Measurements from ENCODE around the gene RPP40. TPM values are rescaled to one million over a fixed set of nuclear protein-coding genes. Genes with fewer than 3 reads are reported as not detected.

RPP40 gene
- total and polyA plus RNA-seq, 9 of the 15 experiments (the other 6 are each of a cell fraction or from before 2014, with no cell fraction given) = 22.6 to 114 (median 39.0) TPM

DNA sequence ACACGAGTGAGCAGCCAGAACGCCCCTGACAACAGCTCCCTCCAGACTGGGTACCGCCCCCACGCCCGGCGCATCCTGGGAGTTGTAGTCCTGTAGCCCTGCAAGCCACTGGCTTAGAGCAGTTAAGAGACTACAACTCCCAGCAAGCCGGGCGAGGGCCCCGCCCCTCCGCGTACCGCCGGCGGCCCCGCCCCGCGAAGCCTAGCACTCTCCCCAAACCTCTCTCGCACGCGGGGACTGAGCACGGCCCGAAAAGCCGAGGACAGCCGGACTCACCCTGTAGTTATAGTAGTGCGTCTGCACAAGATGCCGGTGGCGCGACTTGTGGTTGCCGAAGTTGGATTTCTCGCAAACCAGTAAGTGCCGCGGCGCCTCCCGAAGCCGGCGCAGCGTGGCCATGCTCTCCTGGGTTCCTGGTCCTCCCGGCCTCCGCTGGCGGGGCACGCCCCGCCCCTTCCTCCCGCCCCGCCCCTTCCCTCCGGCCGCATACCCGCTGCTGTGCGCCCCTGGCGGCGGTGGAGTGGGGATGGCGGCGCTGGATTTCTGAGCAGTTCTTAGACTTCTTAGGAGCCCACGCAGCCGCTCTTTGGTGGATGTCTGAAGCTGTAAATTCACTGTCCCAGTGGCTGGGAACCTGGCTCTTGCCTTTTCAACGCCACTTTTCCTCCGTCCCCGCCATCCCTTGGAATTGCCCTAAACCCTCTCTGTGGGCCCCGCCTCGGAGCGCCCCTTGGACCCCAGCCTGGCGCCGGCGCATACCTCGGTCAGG, at the start of gene RPP40 (continued):
- TF ChIP-seq, protein P1, sequence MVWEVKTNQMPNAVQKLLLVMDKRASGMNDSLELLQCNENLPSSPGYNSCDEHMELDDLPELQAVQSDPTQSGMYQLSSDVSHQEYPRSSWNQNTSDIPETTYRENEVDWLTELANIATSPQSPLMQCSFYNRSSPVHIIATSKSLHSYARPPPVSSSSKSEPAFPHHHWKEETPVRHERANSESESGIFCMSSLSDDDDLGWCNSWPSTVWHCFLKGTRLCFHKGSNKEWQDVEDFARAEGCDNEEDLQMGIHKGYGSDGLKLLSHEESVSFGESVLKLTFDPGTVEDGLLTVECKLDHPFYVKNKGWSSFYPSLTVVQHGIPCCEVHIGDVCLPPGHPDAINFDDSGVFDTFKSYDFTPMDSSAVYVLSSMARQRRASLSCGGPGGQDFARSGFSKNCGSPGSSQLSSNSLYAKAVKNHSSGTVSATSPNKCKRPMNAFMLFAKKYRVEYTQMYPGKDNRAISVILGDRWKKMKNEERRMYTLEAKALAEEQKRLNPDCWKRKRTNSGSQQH (CRISPR knock-in tag; IDR thresholded peaks at IDR 0.05) = peak; percentile 54; the same call in 1 of the 2 replicates
- TF ChIP-seq, protein P2, sequence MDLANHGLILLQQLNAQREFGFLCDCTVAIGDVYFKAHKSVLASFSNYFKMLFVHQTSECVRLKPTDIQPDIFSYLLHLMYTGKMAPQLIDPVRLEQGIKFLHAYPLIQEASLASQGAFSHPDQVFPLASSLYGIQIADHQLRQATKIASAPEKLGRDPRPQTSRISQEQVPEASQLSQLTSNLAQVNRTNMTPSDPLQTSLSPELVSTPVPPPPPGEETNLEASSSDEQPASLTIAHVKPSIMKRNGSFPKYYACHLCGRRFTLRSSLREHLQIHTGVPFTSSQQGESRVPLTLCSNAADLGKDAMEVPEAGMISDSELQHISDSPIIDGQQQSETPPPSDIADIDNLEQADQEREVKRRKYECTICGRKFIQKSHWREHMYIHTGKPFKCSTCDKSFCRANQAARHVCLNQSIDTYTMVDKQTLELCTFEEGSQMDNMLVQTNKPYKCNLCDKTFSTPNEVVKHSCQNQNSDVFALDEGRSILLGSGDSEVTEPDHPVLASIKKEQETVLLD (IDR thresholded peaks at IDR 0.05) = no peak
- TF ChIP-seq CREB1 (IDR thresholded peaks at IDR 0.05) = peak; percentile 80
- peak; percentile 78 for TF ChIP-seq CREB1 (CRISPR knock-in tag; IDR thresholded peaks at IDR 0.05)
- TF ChIP-seq KLF13 (tag; IDR thresholded peaks at IDR 0.05; ENCODE audit: borderline replicate concordance, low read depth) = peak; percentile 85
- 0 out of 2 replicates have a peak, but pooled peaks have one; percentile 27 for TF ChIP-seq SOX6 (IDR thresholded peaks at IDR 0.05)
- TF ChIP-seq ETV1 (tag; conservative IDR thresholded peaks at IDR 0.05; ENCODE audit: low read depth) = 0 out of 2 replicates have a peak, but pooled peaks have one; percentile 3
- TF ChIP-seq, protein P3, sequence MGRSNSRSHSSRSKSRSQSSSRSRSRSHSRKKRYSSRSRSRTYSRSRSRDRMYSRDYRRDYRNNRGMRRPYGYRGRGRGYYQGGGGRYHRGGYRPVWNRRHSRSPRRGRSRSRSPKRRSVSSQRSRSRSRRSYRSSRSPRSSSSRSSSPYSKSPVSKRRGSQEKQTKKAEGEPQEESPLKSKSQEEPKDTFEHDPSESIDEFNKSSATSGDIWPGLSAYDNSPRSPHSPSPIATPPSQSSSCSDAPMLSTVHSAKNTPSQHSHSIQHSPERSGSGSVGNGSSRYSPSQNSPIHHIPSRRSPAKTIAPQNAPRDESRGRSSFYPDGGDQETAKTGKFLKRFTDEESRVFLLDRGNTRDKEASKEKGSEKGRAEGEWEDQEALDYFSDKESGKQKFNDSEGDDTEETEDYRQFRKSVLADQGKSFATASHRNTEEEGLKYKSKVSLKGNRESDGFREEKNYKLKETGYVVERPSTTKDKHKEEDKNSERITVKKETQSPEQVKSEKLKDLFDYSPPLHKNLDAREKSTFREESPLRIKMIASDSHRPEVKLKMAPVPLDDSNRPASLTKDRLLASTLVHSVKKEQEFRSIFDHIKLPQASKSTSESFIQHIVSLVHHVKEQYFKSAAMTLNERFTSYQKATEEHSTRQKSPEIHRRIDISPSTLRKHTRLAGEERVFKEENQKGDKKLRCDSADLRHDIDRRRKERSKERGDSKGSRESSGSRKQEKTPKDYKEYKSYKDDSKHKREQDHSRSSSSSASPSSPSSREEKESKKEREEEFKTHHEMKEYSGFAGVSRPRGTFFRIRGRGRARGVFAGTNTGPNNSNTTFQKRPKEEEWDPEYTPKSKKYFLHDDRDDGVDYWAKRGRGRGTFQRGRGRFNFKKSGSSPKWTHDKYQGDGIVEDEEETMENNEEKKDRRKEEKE (IDR thresholded peaks at IDR 0.05; ENCODE audit: borderline replicate concordance in 1 of 2, control insufficient read depth in 1 of 2, low read depth in 2 of 2, low read length in 1 of 2) = 0 out of 4 replicates have a peak, but pooled peaks of 1 of the 2 experiments have one; percentile 59
- no peak for TF ChIP-seq ZNF384 (IDR thresholded peaks at IDR 0.05; ENCODE audit: low read depth, low read length)
- no peak for TF ChIP-seq POLR3G (IDR thresholded peaks at IDR 0.05; ENCODE audit: extremely low read depth, insufficient read length, insufficient replicate concordance)
- TF ChIP-seq MEF2D (tag; conservative IDR thresholded peaks at IDR 0.05; ENCODE audit: low read depth) = peak; percentile 50; the same call in 1 of the 2 replicates
- peak; percentile 16; the same call in 1 of the 2 replicates for TF ChIP-seq JUND (IDR thresholded peaks at IDR 0.05; ENCODE audit: borderline replicate concordance, low read depth, low read length)
- peak; percentile 8; the same call in 1 of the 3 replicates for TF ChIP-seq JUND (tag; IDR thresholded peaks at IDR 0.05; ENCODE audit: borderline replicate concordance, low read depth, low read length)
- TF ChIP-seq, protein P4, sequence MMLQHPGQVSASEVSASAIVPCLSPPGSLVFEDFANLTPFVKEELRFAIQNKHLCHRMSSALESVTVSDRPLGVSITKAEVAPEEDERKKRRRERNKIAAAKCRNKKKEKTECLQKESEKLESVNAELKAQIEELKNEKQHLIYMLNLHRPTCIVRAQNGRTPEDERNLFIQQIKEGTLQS (IDR thresholded peaks at IDR 0.05) = no peak
- TF ChIP-seq, protein P4 (CRISPR knock-in tag; conservative IDR thresholded peaks at IDR 0.05) = peak; percentile 49; the same call in 1 of the 2 replicates
- TF ChIP-seq NFRKB (IDR thresholded peaks at IDR 0.05; ENCODE audit: low read depth) = peak; percentile 85
- no peak for TF ChIP-seq TGIF2 (CRISPR knock-in tag; IDR thresholded peaks at IDR 0.05)
- TF ChIP-seq SAFB (IDR thresholded peaks at IDR 0.05; ENCODE audit: borderline replicate concordance, low read depth, low read length) = no peak
- TF ChIP-seq TCF3 (CRISPR knock-in tag; IDR thresholded peaks at IDR 0.05) = peak; percentile 27; the same call in 1 of the 2 replicates
- TF ChIP-seq NFYB (IDR thresholded peaks at IDR 0.05; ENCODE audit: extremely low read depth, insufficient read length) = no peak
- TF ChIP-seq HDAC6 (IDR thresholded peaks at IDR 0.05; ENCODE audit: low read depth, low read length) = no peak

All from K562 (cell line).